IMR-90 (cell line): ENCODE results near the gene ATRN. TPM values are rescaled to one million over a fixed set of nuclear protein-coding genes. Genes with fewer than 3 reads are reported as not detected.

Experiments used
- ATAC-seq: fragments of 200-7000 bp; cut with Tn5 transposase; 2 replicates; pipeline ENCODE4 v1.9.1; 2020; ENCODE audit warnings: low read depth, mild to moderate bottlenecking, moderate library complexity
- BruUV-seq: library from RNA; stranded (reverse); fragments of 400-500 nt; replicated peaks from 2 replicates; lab custom pipeline; 2021; lab: Mats Ljungman, UMichigan
- CTCF ChIA-PET: fragments of 300-600 bp; formaldehyde crosslinking; extraction: SDS; loops from one replicate; lab custom pipeline; 2021; ENCODE audit warnings: antibody characterized with exemption; lab: Yijun Ruan, JAX
- POLR2A ChIA-PET: fragments of 300-600 bp; sonication (Branson Sonifier 250); formaldehyde crosslinking; loops from one replicate; lab custom pipeline; 2022; ENCODE audit warnings: antibody characterized with exemption; ENCODE audit not compliant: unreplicated experiment; lab: Charles Lee
- DNase-seq: peaks from one replicate; pipeline ENCODE4 v3.0.0; 2013
- H2AFZ ChIP-seq: replicated peaks from 2 replicates; pipeline ENCODE3; 2013; ENCODE audit warnings: low read length, mild to moderate bottlenecking; ENCODE audit not compliant: poor library complexity
- H2AK5ac ChIP-seq: 2 replicates; pipeline ENCODE4 v1.6.1; 2013; ENCODE audit warnings: low read depth, low read length, inconsistent platforms
- H2AK9ac ChIP-seq: replicated peaks from 2 replicates; pipeline ENCODE3; 2013; ENCODE audit warnings: mild to moderate bottlenecking, low read depth, low read length, moderate library complexity; ENCODE audit not compliant: poor library complexity
- H2BK120ac ChIP-seq: 2 replicates; pipeline ENCODE4 v1.6.1; 2013; ENCODE audit warnings: low read depth, low read length, inconsistent platforms
- H2BK15ac ChIP-seq: 3 replicates; pipeline ENCODE4 v1.6.1; 2013; ENCODE audit warnings: low read depth, low read length, inconsistent platforms
- H2BK20ac ChIP-seq: 2 replicates; pipeline ENCODE4 v1.6.1; 2013; ENCODE audit warnings: low read depth, mild to moderate bottlenecking, inconsistent platforms, low read length, moderate library complexity
- H2BK5ac ChIP-seq: 2 replicates; pipeline ENCODE4 v1.6.1; 2013; ENCODE audit warnings: mild to moderate bottlenecking, low read depth, low read length, inconsistent platforms; ENCODE audit not compliant: poor library complexity, severe bottlenecking
- H3K14ac ChIP-seq: replicated peaks from 2 replicates; pipeline ENCODE4 v1.6.1; 2013; ENCODE audit warnings: low read depth, low read length, inconsistent platforms
- H3K18ac ChIP-seq: 2 replicates; pipeline ENCODE4 v1.6.1; 2013; ENCODE audit warnings: low read depth, low read length, control low read depth
- H3K23ac ChIP-seq: 2 replicates; pipeline ENCODE4 v1.6.1; 2013; ENCODE audit warnings: low read depth, low read length, inconsistent platforms
- H3K27ac ChIP-seq: 2 replicates; pipeline ENCODE4 v1.5.1; 2013; ENCODE audit warnings: mild to moderate bottlenecking, control low read depth, low read length; ENCODE audit not compliant: insufficient read depth
- H3K27me3 ChIP-seq: 2 replicates; pipeline ENCODE4 v1.6.1; 2013; ENCODE audit warnings: low read length; ENCODE audit not compliant: control insufficient read depth, insufficient read depth
- H3K36me3 ChIP-seq: 2 replicates; pipeline ENCODE4 v1.6.1; 2013; ENCODE audit warnings: low read length, mixed read lengths; ENCODE audit not compliant: control insufficient read depth, insufficient read depth
- H3K4ac ChIP-seq: 2 replicates; pipeline ENCODE4 v1.6.1; 2013; ENCODE audit warnings: low read depth, low read length, inconsistent platforms
- H3K4me1 ChIP-seq: 2 replicates; pipeline ENCODE4 v1.6.1; 2013; ENCODE audit warnings: low read length, mixed read lengths; ENCODE audit not compliant: control insufficient read depth, insufficient read depth
- H3K4me2 ChIP-seq: 2 replicates; pipeline ENCODE4 v1.6.1; 2013; ENCODE audit warnings: low read depth, mild to moderate bottlenecking, control low read depth, low read length, moderate library complexity
- H3K4me3 ChIP-seq: 2 replicates; pipeline ENCODE4 v1.5.1; 2013; ENCODE audit warnings: low read depth, mild to moderate bottlenecking, control low read depth, low read length, moderate library complexity; ENCODE audit not compliant: insufficient read depth
- H3K56ac ChIP-seq: 2 replicates; pipeline ENCODE4 v1.6.1; 2013; ENCODE audit warnings: low read length, inconsistent platforms; ENCODE audit not compliant: insufficient read depth; ENCODE audit errors: extremely low read depth
- H3K79me1 ChIP-seq, 2 experiments: 2 replicates each; pipeline ENCODE4 v1.6.1; 2013; ENCODE audit warnings: low read length in 2 of 2, inconsistent platforms in 1 of 2, low read depth in 1 of 2
- H3K9ac ChIP-seq: 2 replicates; pipeline ENCODE4 v1.6.1; 2013; ENCODE audit warnings: low read depth, low read length, control low read depth
- H3K9me1 ChIP-seq: 2 replicates; pipeline ENCODE4 v1.6.1; 2013; ENCODE audit warnings: low read length, inconsistent platforms; ENCODE audit not compliant: insufficient read depth
- H3K9me3 ChIP-seq: 2 replicates; pipeline ENCODE4 v1.6.1; 2013; ENCODE audit warnings: low read length; ENCODE audit not compliant: control insufficient read depth, insufficient read depth
- H4K20me1 ChIP-seq: 2 replicates; pipeline ENCODE4 v1.6.1; 2013; ENCODE audit warnings: low read length, inconsistent platforms; ENCODE audit not compliant: insufficient read depth
- H4K5ac ChIP-seq: 2 replicates; pipeline ENCODE4 v1.6.1; 2013; ENCODE audit warnings: mild to moderate bottlenecking, low read depth, low read length, control low read depth
- H4K8ac ChIP-seq, 2 experiments: 2 replicates each; pipeline ENCODE4 v1.6.1; 2013; ENCODE audit warnings: low read depth in 2 of 2, low read length in 2 of 2, control low read depth in 1 of 2, inconsistent platforms in 1 of 2
- H4K91ac ChIP-seq: 2 replicates; pipeline ENCODE4 v1.6.1; 2013; ENCODE audit warnings: low read depth, low read length, inconsistent platforms; ENCODE audit not compliant: insufficient read depth
- BHLHE40 ChIP-seq: fragments of 150-350 bp; IDR thresholded peaks from 2 replicates; pipeline ENCODE4 v1.6.1; 2016; ENCODE audit warnings: mild to moderate bottlenecking, low read depth, low read length
- CEBPB ChIP-seq: IDR thresholded peaks from 2 replicates; pipeline ENCODE4 v1.6.1; 2012; ENCODE audit warnings: low read depth, low read length, improper control_type of control experiment
- CHD1 ChIP-seq: IDR thresholded peaks from 2 replicates; pipeline ENCODE4 v1.6.1; 2012; ENCODE audit warnings: low read depth, low read length, improper control_type of control experiment
- ELK1 ChIP-seq: fragments of 150-350 bp; IDR thresholded peaks from 2 replicates; pipeline ENCODE4 v1.6.1; 2016; ENCODE audit warnings: low read depth, mild to moderate bottlenecking, low read length, moderate library complexity, borderline replicate concordance
- FOS ChIP-seq: fragments of 150-350 bp; IDR thresholded peaks from 2 replicates; pipeline ENCODE4 v1.6.1; 2016; ENCODE audit warnings: low read depth, low read length
- MAFK ChIP-seq: IDR thresholded peaks from 2 replicates; pipeline ENCODE4 v1.6.1; 2012; ENCODE audit warnings: low read depth, low read length, improper control_type of control experiment
- MAZ ChIP-seq: IDR thresholded peaks from 2 replicates; pipeline ENCODE4 v1.6.1; 2012; ENCODE audit warnings: low read depth, mild to moderate bottlenecking, low read length, improper control_type of control experiment, moderate library complexity, borderline replicate concordance
- MXI1 ChIP-seq: IDR thresholded peaks from 2 replicates; pipeline ENCODE4 v1.6.1; 2012; ENCODE audit warnings: low read depth, mild to moderate bottlenecking, low read length, moderate library complexity, borderline replicate concordance
- NFE2L2 ChIP-seq: fragments of 150-350 bp; IDR thresholded peaks from 2 replicates; pipeline ENCODE4 v1.6.1; 2016; ENCODE audit warnings: low read depth, mild to moderate bottlenecking, low read length
- POLR2A ChIP-seq: IDR thresholded peaks from 2 replicates; pipeline ENCODE4 v1.6.1; 2012; ENCODE audit warnings: mild to moderate bottlenecking, low read depth, low read length
- RAD21 ChIP-seq: IDR thresholded peaks from 2 replicates; pipeline ENCODE4 v1.6.1; 2012; ENCODE audit warnings: low read length, improper control_type of control experiment
- RCOR1 ChIP-seq: IDR thresholded peaks from 2 replicates; pipeline ENCODE4 v1.6.1; 2012; ENCODE audit warnings: mild to moderate bottlenecking, low read length, improper control_type of control experiment; ENCODE audit not compliant: insufficient replicate concordance
- RFX5 ChIP-seq: IDR thresholded peaks from 2 replicates; pipeline ENCODE4 v1.8.0; 2012; ENCODE audit warnings: low read depth, mild to moderate bottlenecking, low read length, moderate library complexity
- SMC3 ChIP-seq: fragments of 150-350 bp; IDR thresholded peaks from 2 replicates; pipeline ENCODE4 v1.6.1; 2016; ENCODE audit warnings: low read depth, mild to moderate bottlenecking, antibody characterized with exemption, low read length, moderate library complexity
- WGBS, 2 experiments: methylation state at CpG; one replicate each; pipeline versions ENCODE4 v1.1.5 to v1.1.7; 2013; ENCODE audit warnings: missing lambda C conversion rate in 2 of 2; ENCODE audit not compliant: insufficient read length in 1 of 2; ENCODE audit errors: extremely low coverage in 2 of 2; 5-methylcytosine and 5-hydroxymethylcytosine counted together
- dilution Hi-C: fragments of 300-500 bp; cut with HindIII; formaldehyde crosslinking; loops from one replicate; pipeline ENCODE4 v1.14.3; 2018; ENCODE audit warnings: low sequenced_read_pairs; ENCODE audit not compliant: unreplicated experiment
- in situ Hi-C: fragments of 300-500 bp; cut with MboI; formaldehyde crosslinking; loops from 3 replicates; pipeline ENCODE4 v1.14.3; 2019; ENCODE audit warnings: low sequenced_read_pairs, inconsistent platforms, mixed read lengths
- intact Hi-C: fragments of 100-400 bp; cut with micrococcal nuclease; formaldehyde crosslinking; loops from 2 replicates; pipeline ENCODE4 v1.10.0; 2022
- polyA plus RNA-seq, 3 experiments: library from polyadenylated mRNA; depleted of rRNA; stranded (reverse); fragments of >200 nt; gene quantifications; 2 replicates each; pipeline ENCODE4 v1.2.3, GENCODE V29; 2012; ENCODE audit warnings: low replicate concordance in 1 of 3
- total RNA-seq: library from RNA; depleted of rRNA; stranded (reverse); fragments of >200 nt; gene quantifications from 2 replicates; pipeline ENCODE4 v1.2.3, GENCODE V29; 2012
- TF ChIP-seq, protein P1 (sequence below): fragments of 150-350 bp; IDR thresholded peaks from 2 replicates; pipeline ENCODE4 v1.6.1; 2017; ENCODE audit warnings: mild to moderate bottlenecking, antibody characterized with exemption, low read length, low read depth
- TF ChIP-seq, protein P2 (sequence below): conservative IDR thresholded peaks from 2 replicates; pipeline ENCODE4 v1.5.1; 2012; ENCODE audit warnings: mild to moderate bottlenecking, low read depth, low read length, improper control_type of control experiment

The ATRN gene
- total and polyA plus RNA-seq, 2 of the 4 experiments (the other 2 are of a cell fraction) = 32.3 to 46.2 TPM

DNA sequence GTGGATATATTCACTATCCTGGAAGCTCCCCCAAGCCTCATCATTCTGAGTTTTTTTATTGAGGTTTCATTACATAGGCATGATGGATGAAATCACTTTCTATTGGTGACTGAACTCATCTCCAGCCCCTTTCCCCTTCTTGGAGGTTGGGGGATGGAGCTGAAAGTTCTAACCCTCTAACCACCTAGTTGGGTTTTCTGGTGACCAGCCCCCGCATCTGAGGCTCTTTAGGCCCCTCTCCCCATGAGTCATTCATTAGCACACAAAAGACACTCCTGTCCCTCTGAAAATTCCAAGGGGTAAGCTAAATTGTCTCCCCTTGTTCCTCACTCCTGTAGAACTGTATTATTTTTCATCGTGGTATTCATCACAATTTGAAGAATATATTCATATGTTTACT, 159.1 kb downstream of the ATRN start:
- ChIA-PET CTCF (no interaction called here), POLR2A (no interaction called here)
- no TSS peak for BruUV-seq
- H3K9me1 ChIP-seq = peaks cover 2% of the 10 kb centered on the region
- no peak overlapping the region for H3K18ac ChIP-seq
- H3K4ac ChIP-seq = no peak overlapping the region
- no peak overlapping the region for H4K91ac ChIP-seq
- no peak overlapping the region for H4K8ac ChIP-seq
- DNase-seq (no peak), ATAC-seq (no peak)
- H3K27me3 ChIP-seq = no peaks in the 10 kb centered on the region
- H3K14ac ChIP-seq = no peak overlapping the region
- H2AK9ac ChIP-seq = no peak overlapping the region
- H3K23ac ChIP-seq = no peak overlapping the region
- H2BK120ac ChIP-seq = no peak overlapping the region
- H3K9me3 ChIP-seq = no peaks in the 10 kb centered on the region
- no peak overlapping the region for H2BK20ac ChIP-seq
- no peak overlapping the region for H3K4me2 ChIP-seq
- no peaks in the 10 kb centered on the region for H4K20me1 ChIP-seq
- no peak overlapping the region for H4K5ac ChIP-seq
- H3K4me1 ChIP-seq = no peaks in the 10 kb centered on the region
- in situ Hi-C loops (no loop called here), intact Hi-C loops (no loop called here), dilution Hi-C loops (no loop called here)
- TF ChIP-seq, protein P1, sequence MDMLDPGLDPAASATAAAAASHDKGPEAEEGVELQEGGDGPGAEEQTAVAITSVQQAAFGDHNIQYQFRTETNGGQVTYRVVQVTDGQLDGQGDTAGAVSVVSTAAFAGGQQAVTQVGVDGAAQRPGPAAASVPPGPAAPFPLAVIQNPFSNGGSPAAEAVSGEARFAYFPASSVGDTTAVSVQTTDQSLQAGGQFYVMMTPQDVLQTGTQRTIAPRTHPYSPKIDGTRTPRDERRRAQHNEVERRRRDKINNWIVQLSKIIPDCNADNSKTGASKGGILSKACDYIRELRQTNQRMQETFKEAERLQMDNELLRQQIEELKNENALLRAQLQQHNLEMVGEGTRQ = no peak
- no peak for TF ChIP-seq POLR2A
- no peak for TF ChIP-seq MAZ
- no peak for TF ChIP-seq CEBPB
- no peak for TF ChIP-seq NFE2L2
- no peak for TF ChIP-seq MXI1
- no peak for TF ChIP-seq BHLHE40
- no peak for TF ChIP-seq RFX5
- TF ChIP-seq, protein P2, sequence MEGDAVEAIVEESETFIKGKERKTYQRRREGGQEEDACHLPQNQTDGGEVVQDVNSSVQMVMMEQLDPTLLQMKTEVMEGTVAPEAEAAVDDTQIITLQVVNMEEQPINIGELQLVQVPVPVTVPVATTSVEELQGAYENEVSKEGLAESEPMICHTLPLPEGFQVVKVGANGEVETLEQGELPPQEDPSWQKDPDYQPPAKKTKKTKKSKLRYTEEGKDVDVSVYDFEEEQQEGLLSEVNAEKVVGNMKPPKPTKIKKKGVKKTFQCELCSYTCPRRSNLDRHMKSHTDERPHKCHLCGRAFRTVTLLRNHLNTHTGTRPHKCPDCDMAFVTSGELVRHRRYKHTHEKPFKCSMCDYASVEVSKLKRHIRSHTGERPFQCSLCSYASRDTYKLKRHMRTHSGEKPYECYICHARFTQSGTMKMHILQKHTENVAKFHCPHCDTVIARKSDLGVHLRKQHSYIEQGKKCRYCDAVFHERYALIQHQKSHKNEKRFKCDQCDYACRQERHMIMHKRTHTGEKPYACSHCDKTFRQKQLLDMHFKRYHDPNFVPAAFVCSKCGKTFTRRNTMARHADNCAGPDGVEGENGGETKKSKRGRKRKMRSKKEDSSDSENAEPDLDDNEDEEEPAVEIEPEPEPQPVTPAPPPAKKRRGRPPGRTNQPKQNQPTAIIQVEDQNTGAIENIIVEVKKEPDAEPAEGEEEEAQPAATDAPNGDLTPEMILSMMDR = no peak
- no peak for TF ChIP-seq RCOR1
- TF ChIP-seq FOS = no peak
- TF ChIP-seq SMC3 = no peak
- TF ChIP-seq MAFK = no peak
- TF ChIP-seq RAD21 = no peak
- TF ChIP-seq ELK1 = no peak
- TF ChIP-seq CHD1 = no peak
- no peak overlapping the region for H2BK15ac ChIP-seq
- H3K36me3 ChIP-seq = peaks cover 8% of the 10 kb centered on the region
- WGBS, 2 experiments = no CpG with 5 or more reads among the region's 2 CpGs
- H3K79me1 ChIP-seq = no peaks in the 10 kb centered on the region
- no peak overlapping the region for H3K9ac ChIP-seq
- no peak overlapping the region for H2BK5ac ChIP-seq
- no peak overlapping the region for H3K4me3 ChIP-seq
- no peak overlapping the region for H3K56ac ChIP-seq
- H2AFZ ChIP-seq = no peak overlapping the region
- H3K27ac ChIP-seq = no peak overlapping the region
- H2AK5ac ChIP-seq = no peak overlapping the region
